HG02571 (cell line): ENCODE data around the gene PUSL1.

Experiments used
- ATAC-seq: cut with Tn5 transposase; IDR thresholded peaks from one replicate; pipeline ENCODE4 v1.9.1; 2021; ENCODE audit warnings: mild to moderate bottlenecking, moderate library complexity; ENCODE audit not compliant: unreplicated experiment

PUSL1 gene

GRCh38 chr1:1335792-1336248, 27.4 kb downstream of the PUSL1 start:
- no peak for ATAC-seq

GRCh38 chr1:1336446-1336845, 28.0 kb downstream of the PUSL1 start:
- ATAC-seq, result no peak

- no peak for ATAC-seq
Measured at GRCh38 chr1:1336931-1337792, 28.8 kb downstream of the PUSL1 start.

GRCh38 chr1:1337793-1338147, 29.4 kb downstream of the PUSL1 start:
- ATAC-seq, result no peak

- ATAC-seq, result no peak
Measured at GRCh38 chr1:1338278-1338677, 29.9 kb downstream of the PUSL1 start.

GRCh38 chr1:1340185-1340584, 31.8 kb downstream of the PUSL1 start:
- no peak for ATAC-seq

GRCh38 chr1:1340791-1341548, 32.6 kb downstream of the PUSL1 start:
- ATAC-seq, result no peak

GRCh38 chr1:1341549-1342021, 33.2 kb downstream of the PUSL1 start:
- ATAC-seq, result no peak

- no peak for ATAC-seq
Measured at GRCh38 chr1:1342061-1342562, 33.7 kb downstream of the PUSL1 start.

GRCh38 chr1:1342584-1343115, 34.3 kb downstream of the PUSL1 start:
- ATAC-seq, result no peak

GRCh38 chr1:1343811-1344421, 35.5 kb downstream of the PUSL1 start:
- no peak for ATAC-seq

GRCh38 chr1:1344655-1345361, 36.4 kb downstream of the PUSL1 start:
- ATAC-seq, result no peak

GRCh38 chr1:1345384-1345783, 37.0 kb downstream of the PUSL1 start:
- no peak for ATAC-seq

GRCh38 chr1:1345860-1346500, 37.6 kb downstream of the PUSL1 start:
- ATAC-seq, result no peak

- no peak for ATAC-seq
Measured at GRCh38 chr1:1346501-1346890, 38.1 kb downstream of the PUSL1 start.

GRCh38 chr1:1347026-1347595, 38.7 kb downstream of the PUSL1 start:
- ATAC-seq, result no peak

- ATAC-seq, result no peak
Measured at GRCh38 chr1:1347663-1348419, 39.4 kb downstream of the PUSL1 start.

GRCh38 chr1:1348420-1349255, 40.2 kb downstream of the PUSL1 start:
- peak; percentile 20 for ATAC-seq
